Eye (tissue), 1 donor: ENCODE measurements around the gene IRAK3.

Experiments used
- DNase-seq: peaks from one replicate; pipeline ENCODE4 v3.0.0-alpha.2; 2015

The IRAK3 gene, protein sequence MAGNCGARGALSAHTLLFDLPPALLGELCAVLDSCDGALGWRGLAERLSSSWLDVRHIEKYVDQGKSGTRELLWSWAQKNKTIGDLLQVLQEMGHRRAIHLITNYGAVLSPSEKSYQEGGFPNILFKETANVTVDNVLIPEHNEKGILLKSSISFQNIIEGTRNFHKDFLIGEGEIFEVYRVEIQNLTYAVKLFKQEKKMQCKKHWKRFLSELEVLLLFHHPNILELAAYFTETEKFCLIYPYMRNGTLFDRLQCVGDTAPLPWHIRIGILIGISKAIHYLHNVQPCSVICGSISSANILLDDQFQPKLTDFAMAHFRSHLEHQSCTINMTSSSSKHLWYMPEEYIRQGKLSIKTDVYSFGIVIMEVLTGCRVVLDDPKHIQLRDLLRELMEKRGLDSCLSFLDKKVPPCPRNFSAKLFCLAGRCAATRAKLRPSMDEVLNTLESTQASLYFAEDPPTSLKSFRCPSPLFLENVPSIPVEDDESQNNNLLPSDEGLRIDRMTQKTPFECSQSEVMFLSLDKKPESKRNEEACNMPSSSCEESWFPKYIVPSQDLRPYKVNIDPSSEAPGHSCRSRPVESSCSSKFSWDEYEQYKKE

GRCh38 chr12:66188584-66189485, at the start of gene IRAK3:
IRAK3 (plus strand) TSS chr12:66189214; CDS start chr12:66189300, 86 bp downstream.
- DNase-seq: peak; percentile 77

DNA sequence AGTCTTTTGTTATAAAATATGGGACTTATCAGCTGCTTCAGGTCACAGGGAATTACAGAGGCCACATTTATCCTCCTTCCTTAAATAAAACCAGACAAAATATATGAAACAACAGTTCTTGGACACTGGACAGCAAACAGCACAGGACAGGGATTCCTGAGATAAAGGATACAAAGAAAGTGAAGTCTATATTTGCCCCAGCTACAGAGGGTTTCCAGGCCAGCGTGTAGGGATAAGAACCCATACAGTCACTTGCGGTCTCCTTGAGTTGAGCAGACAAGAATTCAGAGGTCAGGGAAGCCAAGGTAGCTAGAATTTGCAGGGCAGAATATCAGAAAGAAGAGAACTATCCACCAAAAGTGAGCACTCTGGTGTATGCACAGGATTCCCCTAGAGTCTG, 49.7 kb upstream of the IRAK3 start:
- DNase-seq: no peak

DNA sequence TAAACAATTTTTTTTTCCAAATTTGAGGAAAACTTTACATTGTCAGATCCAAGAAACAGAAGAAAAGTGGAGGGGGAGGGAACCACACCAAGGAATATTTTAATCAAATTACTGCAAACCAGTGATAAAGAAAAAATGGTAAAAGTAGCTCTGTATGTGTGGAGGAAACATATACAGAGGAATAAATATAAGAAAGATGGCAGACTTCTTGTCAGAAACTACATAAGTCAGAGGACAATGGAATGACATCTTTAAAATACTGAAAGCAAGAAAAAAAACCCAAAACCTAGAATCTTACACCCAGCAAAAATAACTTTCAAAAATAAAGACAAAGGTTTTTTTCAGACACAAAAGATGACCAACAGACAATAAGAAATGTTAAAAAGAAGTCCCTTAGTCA, 48.3 kb upstream of the IRAK3 start:
- peak; percentile 18 for DNase-seq

DNA sequence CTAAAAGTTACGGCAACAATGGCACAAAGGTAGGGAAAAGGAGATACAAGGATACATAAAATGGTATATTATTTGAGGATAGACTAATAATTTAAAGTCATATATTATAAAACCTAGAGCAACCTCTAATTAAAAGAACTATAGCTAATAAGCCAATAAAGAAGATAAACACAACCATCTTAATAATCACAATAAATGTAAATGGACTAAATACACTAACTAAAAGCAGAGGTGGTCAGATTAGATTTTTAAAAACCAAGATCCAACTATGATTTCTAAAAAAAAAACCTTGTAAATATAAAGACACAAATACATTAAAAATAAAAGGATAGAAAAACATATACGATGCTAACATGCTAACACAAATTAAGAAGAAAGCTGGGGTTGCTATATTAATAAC, 47.7 kb upstream of the IRAK3 start:
- no peak for DNase-seq

DNA sequence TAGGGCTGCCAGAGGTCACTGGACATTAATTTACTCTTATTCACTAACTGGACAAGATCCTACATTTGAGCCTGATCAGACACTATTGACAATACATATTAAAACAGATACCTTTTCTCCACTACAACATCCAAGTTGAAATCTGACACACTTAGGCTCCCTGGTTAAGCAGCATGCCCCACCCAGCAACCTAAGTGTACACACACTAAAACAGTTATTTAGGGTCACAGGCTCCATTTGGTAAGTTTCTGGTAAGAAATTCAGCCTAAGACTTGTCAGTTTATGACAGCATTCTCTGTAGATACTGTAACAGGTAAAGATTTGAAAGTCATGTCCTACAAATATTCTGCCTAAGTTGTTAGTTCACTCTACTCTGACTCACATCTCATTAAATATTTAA, 46.2 kb upstream of the IRAK3 start:
- no peak for DNase-seq

DNA sequence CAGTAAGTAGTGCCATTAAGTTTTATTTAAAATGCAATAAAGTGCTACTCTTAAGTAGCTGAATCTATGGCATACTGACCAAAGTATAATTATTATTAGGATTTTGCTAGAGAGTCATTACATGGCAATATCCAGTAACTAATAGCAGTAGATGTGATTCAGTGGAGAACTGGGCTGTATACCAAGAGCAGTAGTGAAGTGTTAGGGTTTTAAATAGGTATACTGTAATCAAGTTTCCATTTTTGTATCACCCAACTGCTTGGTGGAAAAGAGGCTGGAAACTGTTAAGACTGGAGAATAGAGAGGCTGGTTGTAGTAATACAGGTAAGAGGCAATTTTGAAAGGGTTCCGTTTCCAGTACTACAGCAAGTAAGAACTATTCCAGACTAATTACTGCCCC, 45.1 kb upstream of the IRAK3 start:
- no peak for DNase-seq

- DNase-seq: peak; percentile 68
These were observed 43.9 kb upstream of the IRAK3 start for GRCh38 chr12:66144791-66145754.

DNA sequence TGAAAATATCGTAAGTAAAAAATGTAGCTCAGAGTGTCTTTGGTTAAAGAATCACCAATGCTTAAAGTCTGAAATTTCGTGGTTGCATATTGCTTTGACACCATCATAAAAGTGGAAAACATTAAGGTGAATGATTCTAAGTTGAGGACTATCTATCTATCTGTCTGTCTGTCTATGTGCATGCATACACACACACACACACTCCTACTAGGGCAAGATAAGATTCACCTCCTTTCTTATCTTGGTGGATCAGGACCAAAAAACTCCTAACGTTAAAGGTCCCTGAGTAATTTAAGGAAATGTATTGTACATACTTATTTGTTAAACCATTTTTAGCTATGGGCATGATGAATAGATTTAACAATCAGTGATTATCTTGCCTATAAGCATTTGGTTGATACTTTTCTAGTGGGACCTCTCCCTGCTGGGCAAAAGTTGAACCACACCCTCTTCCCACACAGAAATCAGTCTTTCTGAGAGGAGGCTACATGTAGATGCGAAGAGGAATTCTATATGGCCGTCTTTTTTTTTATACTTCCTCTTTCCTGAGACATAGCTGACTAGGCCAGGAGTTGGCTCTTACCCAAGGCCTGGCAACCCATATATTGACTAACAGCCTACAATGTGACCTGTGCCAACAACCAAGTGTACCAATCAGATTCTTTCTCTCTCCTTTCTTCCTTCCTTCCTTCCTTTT, 39.2 kb upstream of the IRAK3 start:
- DNase-seq: no peak

GRCh38 chr12:66152732-66153131, 36.3 kb upstream of the IRAK3 start:
- no peak for DNase-seq

GRCh38 chr12:66154776-66155175, 34.2 kb upstream of the IRAK3 start:
- no peak for DNase-seq

DNA sequence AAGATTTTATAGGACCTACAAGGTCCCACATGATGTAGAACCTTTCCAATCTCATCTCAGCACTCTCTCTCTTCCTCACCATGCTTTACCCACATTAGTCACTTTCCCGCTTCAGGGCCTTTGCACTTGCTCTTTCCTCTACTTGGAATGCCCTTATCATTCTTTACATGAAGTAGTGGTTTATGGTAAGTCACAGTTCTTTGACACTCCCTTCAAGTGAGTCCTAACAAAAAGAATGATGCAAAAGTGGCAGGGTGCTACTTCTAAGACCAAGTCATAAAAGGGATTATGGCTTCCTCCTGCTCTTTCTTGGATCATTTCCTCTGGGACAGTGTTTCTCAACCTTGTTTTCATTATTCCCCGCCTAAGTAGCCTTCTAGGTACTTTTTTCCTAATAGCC, 32.4 kb upstream of the IRAK3 start:
- DNase-seq: no peak

DNA sequence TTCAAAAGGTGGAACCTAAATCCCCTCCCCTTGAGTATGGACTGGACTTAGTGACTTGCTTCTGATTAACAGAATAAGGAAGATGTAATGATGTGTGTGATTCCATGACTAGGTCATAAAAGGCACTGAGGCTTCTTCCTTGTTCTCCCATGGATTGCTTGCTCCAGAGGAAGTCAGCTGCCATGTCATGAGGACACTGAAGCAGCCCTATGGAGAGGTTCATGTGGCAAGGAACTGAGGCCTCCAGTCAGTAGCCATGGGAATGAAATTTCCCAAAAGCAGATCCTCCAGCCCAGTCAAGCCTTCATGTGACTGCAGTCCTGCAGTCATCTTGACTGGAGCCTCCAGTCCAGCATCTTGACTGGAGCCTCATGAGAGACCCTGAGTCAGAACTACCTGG, 29.9 kb upstream of the IRAK3 start:
- DNase-seq: no peak

- no peak for DNase-seq
These were observed 28.3 kb upstream of the IRAK3 start for GRCh38 chr12:66160704-66161103.

DNA sequence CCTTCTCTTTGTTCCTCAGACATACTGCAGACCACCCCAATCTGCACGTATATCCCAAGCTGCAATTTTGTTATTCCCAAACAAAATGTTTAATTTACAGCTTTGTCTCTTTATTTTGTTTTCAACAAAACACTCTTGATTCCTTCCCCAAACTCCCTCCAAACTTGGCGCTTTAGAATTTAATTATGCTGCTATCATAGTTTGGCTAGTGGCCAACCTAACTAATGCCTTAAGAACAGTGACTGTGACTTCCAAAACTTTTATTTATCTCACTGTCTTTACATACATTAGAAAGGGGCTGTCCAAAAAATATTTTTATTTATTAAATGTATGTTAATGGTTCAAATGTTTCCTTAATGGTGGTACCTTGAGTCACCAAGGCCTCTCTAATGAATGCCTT, 26.3 kb upstream of the IRAK3 start:
- no peak for DNase-seq

GRCh38 chr12:66163289-66163688, 25.7 kb upstream of the IRAK3 start:
- no peak for DNase-seq

GRCh38 chr12:66164349-66164821, 24.6 kb upstream of the IRAK3 start:
- DNase-seq: no peak

- DNase-seq: no peak
These were observed 23.9 kb upstream of the IRAK3 start for GRCh38 chr12:66165141-66165540.

DNA sequence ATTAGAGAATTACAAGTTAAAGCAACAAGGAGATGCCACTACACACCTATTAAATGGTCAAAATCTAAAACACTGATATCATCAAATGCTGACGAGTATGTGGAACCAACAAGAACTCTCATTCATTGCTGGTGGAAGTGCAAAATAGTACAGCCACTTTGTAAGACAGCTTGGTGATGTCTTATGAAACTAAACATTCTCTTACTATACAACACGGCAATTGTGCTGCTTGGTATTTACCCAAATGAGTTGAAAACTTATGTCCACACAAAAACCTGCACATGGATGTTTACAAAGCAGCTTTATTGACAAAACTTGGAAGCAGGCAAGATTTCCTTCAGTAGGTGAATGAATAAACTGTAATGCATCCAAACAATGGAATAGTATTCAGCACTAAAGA, 22.5 kb upstream of the IRAK3 start:
- no peak for DNase-seq

DNA sequence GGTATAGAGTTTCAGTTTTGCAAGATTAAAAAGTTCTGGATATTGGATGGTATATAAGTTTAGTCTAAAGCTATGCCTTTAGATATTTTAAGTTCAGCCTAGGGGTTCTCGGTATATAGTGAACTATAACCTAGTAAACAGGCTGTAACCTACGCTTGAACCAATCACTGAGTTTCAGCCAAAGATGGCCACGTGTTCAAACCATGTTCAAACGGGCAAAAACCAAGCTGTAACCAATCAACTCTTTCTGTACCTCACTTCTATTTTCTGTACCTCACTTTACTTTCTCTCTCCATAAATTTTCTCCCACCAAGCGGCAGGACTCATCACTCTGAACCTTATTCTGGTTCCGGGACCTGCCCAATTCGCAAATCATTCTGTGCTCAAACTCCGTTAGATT, 20.6 kb upstream of the IRAK3 start:
- DNase-seq: no peak

GRCh38 chr12:66169221-66170170, 19.5 kb upstream of the IRAK3 start, which contains the start of gene TMBIM4:
TMBIM4 (minus strand) TSS chr12:66169996; CDS start chr12:66169951, 45 bp downstream.
- DNase-seq: peak; percentile 97
